Progenitor cell of endocrine pancreas (in vitro differentiated cells): ENCODE data around the gene IRF2. TPM values are rescaled to one million over a fixed set of nuclear protein-coding genes. Genes with fewer than 3 reads are reported as not detected.

Source experiments
- DNase-seq: peaks from one replicate; pipeline ENCODE4 v3.0.0; 2021; ENCODE audit warnings: low spot score; ENCODE audit not compliant: unreplicated experiment
- H3K27ac Mint-ChIP-seq: 2 replicates; pipeline ENCODE4 v1.8.0; 2021; ENCODE audit warnings: mild to moderate bottlenecking, moderate library complexity, mixed read lengths
- H3K27me3 Mint-ChIP-seq: 2 replicates; pipeline ENCODE4 v1.8.0; 2021; ENCODE audit warnings: mixed read lengths
- H3K36me3 Mint-ChIP-seq: 2 replicates; pipeline ENCODE4 v1.8.0; 2022; ENCODE audit warnings: mixed read lengths; ENCODE audit not compliant: insufficient read depth
- H3K4me1 Mint-ChIP-seq: 2 replicates; pipeline ENCODE4 v1.8.0; 2021; ENCODE audit warnings: low read depth, mixed read lengths
- H3K4me3 Mint-ChIP-seq: 2 replicates; pipeline ENCODE4 v1.8.0; 2021; ENCODE audit warnings: low read depth, mild to moderate bottlenecking, moderate library complexity, mixed read lengths
- H3K9me3 Mint-ChIP-seq: 2 replicates; pipeline ENCODE4 v1.8.0; 2021; ENCODE audit warnings: low read depth, mixed read lengths
- CTCF ChIP-seq: fragments of 200-600 bp; sonication (generic); IDR thresholded peaks from one replicate; pipeline ENCODE4 v1.5.0; 2021; ENCODE audit warnings: antibody characterized with exemption, mild to moderate bottlenecking; ENCODE audit not compliant: unreplicated experiment
- total RNA-seq: library from RNA; stranded (reverse); gene quantifications from 2 replicates; pipeline ENCODE4 v1.2.1, GENCODE V29; 2021

IRF2 gene
- total RNA-seq, 1 donor from 2014 or later, result 19.1 TPM

GRCh38 chr4:184355857-184356256 is 118.5 kb downstream of the IRF2 start:
- H3K4me3 Mint-ChIP-seq, result no peak overlapping the region
- no peaks in the 10 kb centered on the region for H3K27me3 Mint-ChIP-seq
- H3K36me3 Mint-ChIP-seq, result no peaks in the 10 kb centered on the region
- H3K4me1 Mint-ChIP-seq, result peaks cover 6% of the 10 kb centered on the region
- no peak overlapping the region for H3K27ac Mint-ChIP-seq
- TF ChIP-seq CTCF, result no peak
- DNase-seq, result no peak
- H3K9me3 Mint-ChIP-seq, result peaks cover 5% of the 10 kb centered on the region

GRCh38 chr4:184355111-184355604 is 119.2 kb downstream of the IRF2 start:
- no peak overlapping the region for H3K27ac Mint-ChIP-seq
- DNase-seq, result no peak
- H3K4me3 Mint-ChIP-seq, result no peak overlapping the region
- H3K36me3 Mint-ChIP-seq, result no peaks in the 10 kb centered on the region
- H3K4me1 Mint-ChIP-seq, result peaks cover 6% of the 10 kb centered on the region
- H3K9me3 Mint-ChIP-seq, result peaks cover 5% of the 10 kb centered on the region
- no peaks in the 10 kb centered on the region for H3K27me3 Mint-ChIP-seq
- TF ChIP-seq CTCF, result no peak

- Mint-ChIP-seq H3K36me3 (no peaks in the 10 kb centered on the region), H3K4me1 (peaks cover 24% of the 10 kb centered on the region)
Measured at GRCh38 chr4:184352891-184353290, 121.5 kb downstream of the IRF2 start.

DNA sequence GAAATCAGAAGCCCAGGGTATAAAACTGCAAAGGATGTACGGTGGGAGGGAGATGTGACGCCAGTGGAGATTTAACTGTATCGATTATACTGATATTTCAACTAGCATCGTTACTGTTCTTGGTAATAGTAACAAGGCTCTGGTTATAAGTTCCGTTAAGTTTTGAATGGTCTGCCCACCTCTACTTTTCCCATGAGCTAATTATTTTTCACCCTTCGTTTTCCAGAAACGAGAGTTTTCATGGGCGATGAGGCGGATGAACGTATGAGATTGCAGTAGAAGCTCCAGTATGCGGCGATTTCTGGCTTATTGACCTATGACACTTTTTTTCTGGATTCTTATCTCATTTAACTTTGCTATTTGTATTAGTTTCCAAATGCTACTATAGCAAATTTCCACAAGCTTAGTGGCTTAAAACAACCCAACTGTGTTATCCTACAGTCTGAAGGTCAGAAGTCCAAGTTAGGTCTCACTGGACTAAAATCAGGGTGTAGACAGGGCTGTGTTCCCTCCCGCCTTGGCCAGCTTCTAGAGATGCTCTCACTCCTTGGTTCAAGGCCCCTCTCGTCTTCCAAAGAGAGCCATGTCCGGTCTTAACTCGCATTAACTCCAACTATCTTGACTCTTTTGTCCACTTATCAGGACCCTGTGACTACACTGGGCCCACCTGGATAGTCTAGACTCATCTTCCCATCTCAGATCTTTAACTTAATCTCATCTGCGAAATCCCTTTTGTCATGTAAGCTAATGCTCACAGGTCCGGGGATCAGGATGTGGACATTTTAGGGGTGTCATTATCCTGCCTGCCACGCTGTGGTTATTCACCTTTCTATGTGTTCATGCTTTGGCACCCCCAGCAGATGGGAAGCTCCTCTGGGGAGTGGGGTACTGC is 122.5 kb downstream of the IRF2 start:
- DNase-seq, result no peak
- Mint-ChIP-seq H3K27me3 (no peaks in the 10 kb centered on the region), H3K27ac (no peak overlapping the region), H3K9me3 (peaks cover 5% of the 10 kb centered on the region), H3K4me1 (peaks cover 32% of the 10 kb centered on the region), H3K36me3 (no peaks in the 10 kb centered on the region), H3K4me3 (no peak overlapping the region)
- no peak for TF ChIP-seq CTCF

More at GRCh38 chr4:184352891-184353290, 121.5 kb downstream of the IRF2 start:
- Mint-ChIP-seq H3K9me3 (peaks cover 5% of the 10 kb centered on the region), H3K27me3 (no peaks in the 10 kb centered on the region), H3K4me3 (no peak overlapping the region), H3K27ac (no peak overlapping the region)
- no peak for TF ChIP-seq CTCF
- no peak for DNase-seq

GRCh38 chr4:184350964-184351363 is 123.4 kb downstream of the IRF2 start:
- H3K4me1 Mint-ChIP-seq, result peaks cover 33% of the 10 kb centered on the region
- no peak for TF ChIP-seq CTCF
- no peaks in the 10 kb centered on the region for H3K36me3 Mint-ChIP-seq
- no peaks in the 10 kb centered on the region for H3K27me3 Mint-ChIP-seq
- no peak overlapping the region for H3K27ac Mint-ChIP-seq
- peaks cover 5% of the 10 kb centered on the region for H3K9me3 Mint-ChIP-seq
- DNase-seq, result no peak
- no peak overlapping the region for H3K4me3 Mint-ChIP-seq
